ENCODE data around the gene BCAN.

Gene BCAN

DNA sequence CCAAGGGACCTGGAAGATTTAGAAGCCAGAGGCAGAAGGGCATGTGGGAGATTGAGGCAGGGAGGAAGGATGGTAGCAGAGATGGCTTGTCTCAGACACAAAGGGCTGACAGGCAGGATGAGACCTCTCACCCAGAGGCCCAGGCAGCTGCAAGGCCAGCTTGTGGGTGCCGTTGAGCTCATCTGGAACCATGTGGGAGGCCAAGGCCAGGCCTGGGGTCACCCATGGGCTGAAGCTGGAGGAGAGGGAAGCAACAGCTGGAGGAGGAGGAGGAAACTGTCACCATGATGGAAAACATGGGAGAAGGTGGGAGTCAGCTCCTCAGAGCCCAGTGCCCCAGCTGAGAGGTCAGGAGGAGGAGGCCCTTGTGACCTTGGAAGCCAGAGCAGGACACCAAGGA is 57.1 kb downstream of the BCAN start:
- Histone ChIP-seq H3K36me3 (ENCODE audit: insufficient read depth, low read length) (peaks cover 4% of the 10 kb centered on the region), H3K4me1 (ENCODE audit: insufficient read depth, low read length) (peaks cover 11% of the 10 kb centered on the region), H3K27me3 (ENCODE audit: insufficient read depth, low read length) (no peaks in the 10 kb centered on the region), H3K4me3 (ENCODE audit: low read length) (no peak overlapping the region), H2AFZ (ENCODE audit: low read depth, low read length) (no peak overlapping the region), H3K9me3 (ENCODE audit: low read length) (no peaks in the 10 kb centered on the region)

DNA sequence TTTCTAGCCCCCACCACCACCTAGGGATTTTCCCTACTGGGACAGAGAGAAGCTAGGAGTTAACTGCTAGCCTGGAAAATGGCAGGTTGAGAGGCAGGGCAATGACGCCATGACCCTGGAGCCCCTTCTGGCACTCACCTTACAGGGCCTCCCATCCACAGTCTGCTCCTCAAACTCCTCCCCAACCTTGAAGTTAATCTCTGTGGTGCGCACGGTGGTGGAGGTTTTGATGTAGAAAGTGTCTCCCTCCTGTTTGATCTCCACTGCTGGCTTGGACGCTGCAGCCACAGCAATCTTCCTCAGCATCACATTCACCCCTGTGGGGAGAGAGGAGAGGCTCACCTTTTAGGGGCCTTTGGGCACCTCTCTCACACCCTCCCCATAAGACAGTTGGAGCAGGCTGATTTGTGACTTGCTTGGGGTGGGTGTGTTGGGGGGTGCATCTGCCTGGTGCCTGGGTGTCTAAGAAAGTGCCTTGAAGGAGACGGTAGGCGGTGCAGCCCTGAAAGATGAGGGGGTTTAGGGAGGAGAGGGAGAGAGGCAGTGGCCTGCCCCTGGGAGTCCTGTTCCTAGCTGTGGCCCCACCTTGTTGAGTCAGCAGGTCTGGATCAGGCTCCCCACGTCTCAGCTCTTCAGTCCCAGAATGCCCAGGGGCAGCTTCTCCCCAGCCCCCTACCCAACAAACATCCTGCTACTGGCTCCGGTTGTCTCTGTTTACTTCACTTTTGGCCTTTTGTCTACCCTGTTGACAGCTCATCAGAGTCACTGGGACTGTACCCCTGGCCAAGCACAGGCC is 59.0 kb downstream of the BCAN start:
- Histone ChIP-seq H2AFZ (ENCODE audit: low read depth, low read length) (no peak overlapping the region), H3K4me1 (ENCODE audit: insufficient read depth, low read length) (peaks cover 23% of the 10 kb centered on the region), H3K9me3 (ENCODE audit: low read length) (no peaks in the 10 kb centered on the region), H3K27me3 (ENCODE audit: insufficient read depth, low read length) (no peaks in the 10 kb centered on the region), H3K36me3 (ENCODE audit: insufficient read depth, low read length) (peaks cover 4% of the 10 kb centered on the region), H3K4me3 (ENCODE audit: low read length) (no peak overlapping the region)

DNA sequence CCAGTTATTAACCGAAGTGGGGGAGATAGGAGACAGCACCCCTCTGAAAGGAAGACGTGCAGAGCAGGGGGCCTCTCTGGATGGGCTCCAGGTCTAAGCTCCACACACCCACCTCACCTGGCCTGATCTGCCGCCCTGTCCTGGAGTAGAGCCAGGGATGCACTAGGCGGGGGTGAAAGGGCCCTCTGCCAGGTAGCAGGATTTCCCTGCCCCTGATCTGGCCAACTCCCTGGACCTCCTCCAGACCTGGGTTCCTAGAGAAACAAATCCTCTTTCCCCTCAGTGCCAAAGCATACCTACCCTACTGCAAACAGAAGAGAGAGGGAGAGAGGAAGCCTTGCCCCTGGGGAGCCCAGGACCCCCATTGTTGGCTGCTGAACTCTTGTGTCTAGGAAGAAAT is 61.4 kb downstream of the BCAN start:
- H3K36me3 ChIP-seq (ENCODE audit: insufficient read depth, low read length) = peaks cover 4% of the 10 kb centered on the region
- no peaks in the 10 kb centered on the region for H3K27me3 ChIP-seq (ENCODE audit: insufficient read depth, low read length)
- no peaks in the 10 kb centered on the region for H3K9me3 ChIP-seq (ENCODE audit: low read length)
- H3K4me1 ChIP-seq (ENCODE audit: insufficient read depth, low read length) = peaks cover 46% of the 10 kb centered on the region
- no peak overlapping the region for H3K4me3 ChIP-seq (ENCODE audit: low read length)
- H2AFZ ChIP-seq (ENCODE audit: low read depth, low read length) = no peak overlapping the region

DNA sequence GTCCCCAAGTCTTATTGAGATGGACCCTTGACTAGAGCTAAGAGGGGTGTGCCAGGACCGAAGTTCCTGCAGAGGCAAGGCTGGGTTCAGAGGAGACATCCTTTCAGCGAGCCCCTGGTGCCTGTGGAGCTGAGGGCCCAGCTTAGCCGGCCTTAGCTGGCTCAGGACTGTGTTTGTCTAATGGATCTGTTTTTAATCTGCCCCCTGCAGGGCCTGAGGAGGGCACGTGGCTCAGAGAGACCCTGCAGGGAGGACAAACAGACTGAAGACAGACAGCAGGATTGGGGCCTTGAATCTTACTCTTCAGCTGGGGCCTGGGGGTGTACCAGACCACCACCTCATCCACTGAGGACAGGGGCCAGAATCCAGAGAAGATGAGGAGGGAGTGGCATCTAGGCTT is 61.8 kb downstream of the BCAN start:
- H3K36me3 ChIP-seq (ENCODE audit: insufficient read depth, low read length) = peaks cover 4% of the 10 kb centered on the region
- no peak overlapping the region for H2AFZ ChIP-seq (ENCODE audit: low read depth, low read length)
- H3K4me3 ChIP-seq (ENCODE audit: low read length) = no peak overlapping the region
- H3K4me1 ChIP-seq (ENCODE audit: insufficient read depth, low read length) = peaks cover 50% of the 10 kb centered on the region
- no peaks in the 10 kb centered on the region for H3K9me3 ChIP-seq (ENCODE audit: low read length)
- no peaks in the 10 kb centered on the region for H3K27me3 ChIP-seq (ENCODE audit: insufficient read depth, low read length)

DNA sequence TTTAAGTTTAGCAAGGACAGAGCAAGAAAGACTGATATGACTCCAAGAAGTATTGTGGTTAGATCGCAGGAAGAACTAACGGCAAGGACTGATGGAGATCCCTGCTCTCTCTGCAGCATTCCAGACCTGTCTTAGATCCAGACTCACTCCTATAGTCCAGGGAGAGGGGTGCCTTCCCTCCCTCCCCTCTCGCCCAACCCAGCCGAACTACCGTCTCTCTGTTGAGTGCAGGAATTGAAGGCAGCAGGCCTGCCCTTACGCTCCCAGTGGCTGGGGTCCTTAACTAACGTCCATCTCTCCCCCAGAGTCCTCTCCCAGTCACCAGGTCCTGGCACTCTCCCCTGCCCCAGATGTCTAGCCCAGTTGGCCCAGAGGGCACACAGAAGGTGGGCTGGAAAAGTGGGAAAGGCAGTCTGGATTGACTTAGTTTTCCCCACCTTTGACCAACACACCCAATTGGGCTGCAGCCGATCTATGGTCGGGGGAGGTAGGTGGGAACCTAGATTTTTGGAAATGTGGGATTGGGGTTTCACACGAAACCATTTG is 62.3 kb downstream of the BCAN start:
- Histone ChIP-seq H3K4me3 (ENCODE audit: low read length) (peak overlapping the region; percentile 42), H2AFZ (ENCODE audit: low read depth, low read length) (no peak overlapping the region), H3K36me3 (ENCODE audit: insufficient read depth, low read length) (no peaks in the 10 kb centered on the region), H3K27me3 (ENCODE audit: insufficient read depth, low read length) (no peaks in the 10 kb centered on the region), H3K9me3 (ENCODE audit: low read length) (no peaks in the 10 kb centered on the region), H3K4me1 (ENCODE audit: insufficient read depth, low read length) (peaks cover 55% of the 10 kb centered on the region)

DNA sequence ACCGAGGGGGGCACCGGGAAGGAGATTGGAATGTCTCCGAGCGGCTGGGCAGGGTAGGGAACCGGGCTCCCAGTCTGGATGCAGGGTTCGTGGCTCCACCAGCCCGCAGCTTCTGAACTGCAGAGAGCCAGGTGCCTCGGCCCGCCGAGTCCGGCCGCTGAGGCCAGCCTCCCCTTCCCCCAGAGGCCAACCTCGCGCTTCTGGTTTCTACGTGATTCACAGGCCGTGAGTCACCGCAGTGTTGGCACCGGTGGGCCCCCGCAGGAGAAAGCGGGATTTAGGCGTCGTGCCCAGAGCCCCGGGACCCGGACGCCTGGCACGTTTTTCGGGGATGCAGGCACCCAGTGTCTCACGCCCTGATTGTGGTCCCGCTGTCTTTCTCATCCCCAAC is 63.0 kb downstream of the BCAN start:
- Histone ChIP-seq H3K4me3 (ENCODE audit: low read length) (peak overlapping the region; percentile 42), H2AFZ (ENCODE audit: low read depth, low read length) (peak overlapping the region; percentile 60), H3K36me3 (ENCODE audit: insufficient read depth, low read length) (no peaks in the 10 kb centered on the region), H3K27me3 (ENCODE audit: insufficient read depth, low read length) (no peaks in the 10 kb centered on the region), H3K9me3 (ENCODE audit: low read length) (no peaks in the 10 kb centered on the region), H3K4me1 (ENCODE audit: insufficient read depth, low read length) (peaks cover 62% of the 10 kb centered on the region)

DNA sequence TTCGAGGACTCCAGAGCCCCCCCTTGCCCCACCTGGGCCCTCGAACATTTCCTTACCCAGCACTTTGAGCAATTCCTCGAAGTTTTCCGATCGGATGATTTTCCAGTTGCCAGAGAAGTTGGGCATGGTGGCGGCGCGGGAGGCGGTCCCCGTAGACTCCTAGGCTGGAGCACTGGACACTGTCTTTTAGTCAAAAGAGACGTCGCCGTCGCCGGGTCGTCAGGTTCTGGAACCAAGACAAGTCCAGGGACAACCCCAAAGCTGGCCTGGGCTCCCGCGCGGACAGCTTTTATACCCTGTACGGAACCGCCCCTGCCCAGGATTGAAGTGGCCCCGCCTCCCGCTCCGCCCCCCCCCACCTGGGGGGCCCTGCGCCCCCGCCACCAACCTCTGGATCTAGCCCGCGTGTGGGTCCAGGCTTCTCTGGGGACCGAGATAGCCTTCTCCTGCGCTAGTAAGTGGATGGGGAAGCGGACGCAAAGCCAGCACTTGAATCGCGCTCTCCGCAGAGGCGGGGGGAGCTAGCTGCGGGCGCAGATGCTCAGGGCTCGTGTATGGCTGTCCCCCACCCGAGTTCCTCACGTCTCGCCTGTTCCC is 63.5 kb downstream of the BCAN start, which contains the start of gene CRABP2:
TSS of gene CRABP2 (minus strand) at position 263 of the 597 bp plus-strand sequence. CDS start at position 126, 137 bp downstream.
- peaks cover 67% of the 10 kb centered on the region for H3K4me1 ChIP-seq (ENCODE audit: insufficient read depth, low read length)
- no peaks in the 10 kb centered on the region for H3K36me3 ChIP-seq (ENCODE audit: insufficient read depth, low read length)

DNA sequence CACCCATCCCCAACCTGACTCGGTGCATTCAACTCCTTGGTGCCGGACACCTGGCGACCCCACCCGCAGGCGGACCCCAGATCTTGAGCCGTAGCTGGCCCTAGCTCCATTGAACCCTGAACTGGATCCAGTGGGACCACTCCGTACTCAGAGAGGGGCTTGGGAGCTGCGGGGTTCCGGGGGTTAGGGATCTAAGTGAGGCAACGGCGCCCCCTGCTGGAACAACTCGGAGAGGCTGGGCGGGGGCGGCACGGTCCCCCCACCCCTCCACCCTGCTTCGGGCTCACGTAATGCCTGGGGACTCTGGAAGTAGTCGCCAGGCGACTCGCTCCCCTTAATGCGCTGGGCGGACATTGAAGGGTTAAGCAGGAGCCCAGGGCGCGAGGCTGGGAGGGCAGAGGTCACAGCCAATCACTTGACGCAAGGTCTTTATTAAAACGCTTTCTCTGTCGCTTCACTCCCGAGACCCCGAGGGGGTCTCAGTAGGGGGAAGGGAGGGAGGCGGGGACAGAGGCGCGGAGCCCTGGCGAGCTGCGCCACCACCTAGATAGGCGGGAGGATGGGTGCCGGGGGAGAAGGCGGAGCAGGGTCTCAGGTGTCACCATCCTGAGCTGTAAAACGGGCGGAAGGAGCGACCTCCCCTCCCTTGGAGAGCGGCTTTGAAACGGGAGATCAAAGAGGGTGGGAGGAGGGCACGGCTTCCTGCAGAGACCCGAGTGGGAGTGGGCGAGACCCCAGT is 64.2 kb downstream of the BCAN start:
- Histone ChIP-seq H3K36me3 (ENCODE audit: insufficient read depth, low read length) (no peaks in the 10 kb centered on the region), H3K4me1 (ENCODE audit: insufficient read depth, low read length) (peaks cover 72% of the 10 kb centered on the region), H3K4me3 (ENCODE audit: low read length) (peak overlapping the region; percentile 42), H2AFZ (ENCODE audit: low read depth, low read length) (peak overlapping the region; percentile 60), H3K27me3 (ENCODE audit: insufficient read depth, low read length) (no peaks in the 10 kb centered on the region), H3K9me3 (ENCODE audit: low read length) (no peaks in the 10 kb centered on the region)

More for the DNA sequence above, 63.5 kb downstream of the BCAN start, which contains the start of gene CRABP2:
- no peaks in the 10 kb centered on the region for H3K9me3 ChIP-seq (ENCODE audit: low read length)
- peak within 1 kb of the TSS; percentile 42 for H3K4me3 ChIP-seq (ENCODE audit: low read length)
- H2AFZ ChIP-seq (ENCODE audit: low read depth, low read length) = peak within 1 kb of the TSS; percentile 60
- H3K27me3 ChIP-seq (ENCODE audit: insufficient read depth, low read length) = no peaks in the 10 kb centered on the region

DNA sequence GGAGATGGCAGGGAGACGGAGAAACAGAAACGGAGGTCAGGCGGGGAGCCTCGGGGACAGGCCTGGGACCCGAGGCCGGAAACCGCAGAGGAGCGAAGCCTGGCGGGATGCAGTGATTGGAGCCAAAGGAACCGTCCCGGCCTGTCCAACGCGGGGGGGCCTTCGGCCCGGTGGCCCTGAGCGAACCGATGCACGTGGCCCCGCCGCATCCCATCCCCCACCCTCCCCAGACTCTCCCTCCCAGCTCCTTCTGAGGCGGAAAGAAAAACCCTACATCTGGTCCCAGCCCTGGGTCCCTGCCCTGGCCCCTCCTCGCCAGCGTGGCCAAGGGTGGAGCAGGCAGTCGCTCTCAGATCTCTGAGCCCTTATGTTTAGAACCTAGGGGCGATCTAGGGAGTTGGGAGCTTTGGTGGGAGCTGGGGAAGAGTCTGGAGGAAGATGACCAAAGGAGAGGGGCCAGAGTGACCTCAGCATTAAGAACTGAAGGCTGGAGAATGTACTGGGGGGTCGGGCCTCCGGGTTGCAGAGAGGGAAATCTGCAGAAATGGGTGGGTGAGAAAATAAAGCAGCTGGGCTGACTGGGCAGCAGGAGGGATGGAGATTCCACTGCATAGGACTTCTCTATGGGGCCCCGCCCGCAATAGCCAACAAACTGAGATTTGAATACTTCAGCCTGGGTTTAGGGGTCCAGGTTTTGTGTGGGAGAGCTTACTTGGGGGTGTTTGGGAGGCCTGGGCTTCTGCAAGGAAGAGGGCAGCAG is 64.9 kb downstream of the BCAN start:
- no peaks in the 10 kb centered on the region for H3K27me3 ChIP-seq (ENCODE audit: insufficient read depth, low read length)
- H2AFZ ChIP-seq (ENCODE audit: low read depth, low read length) = peak overlapping the region; percentile 60
- no peaks in the 10 kb centered on the region for H3K36me3 ChIP-seq (ENCODE audit: insufficient read depth, low read length)
- H3K4me1 ChIP-seq (ENCODE audit: insufficient read depth, low read length) = peaks cover 72% of the 10 kb centered on the region
- H3K9me3 ChIP-seq (ENCODE audit: low read length) = no peaks in the 10 kb centered on the region
- H3K4me3 ChIP-seq (ENCODE audit: low read length) = peak overlapping the region; percentile 42

DNA sequence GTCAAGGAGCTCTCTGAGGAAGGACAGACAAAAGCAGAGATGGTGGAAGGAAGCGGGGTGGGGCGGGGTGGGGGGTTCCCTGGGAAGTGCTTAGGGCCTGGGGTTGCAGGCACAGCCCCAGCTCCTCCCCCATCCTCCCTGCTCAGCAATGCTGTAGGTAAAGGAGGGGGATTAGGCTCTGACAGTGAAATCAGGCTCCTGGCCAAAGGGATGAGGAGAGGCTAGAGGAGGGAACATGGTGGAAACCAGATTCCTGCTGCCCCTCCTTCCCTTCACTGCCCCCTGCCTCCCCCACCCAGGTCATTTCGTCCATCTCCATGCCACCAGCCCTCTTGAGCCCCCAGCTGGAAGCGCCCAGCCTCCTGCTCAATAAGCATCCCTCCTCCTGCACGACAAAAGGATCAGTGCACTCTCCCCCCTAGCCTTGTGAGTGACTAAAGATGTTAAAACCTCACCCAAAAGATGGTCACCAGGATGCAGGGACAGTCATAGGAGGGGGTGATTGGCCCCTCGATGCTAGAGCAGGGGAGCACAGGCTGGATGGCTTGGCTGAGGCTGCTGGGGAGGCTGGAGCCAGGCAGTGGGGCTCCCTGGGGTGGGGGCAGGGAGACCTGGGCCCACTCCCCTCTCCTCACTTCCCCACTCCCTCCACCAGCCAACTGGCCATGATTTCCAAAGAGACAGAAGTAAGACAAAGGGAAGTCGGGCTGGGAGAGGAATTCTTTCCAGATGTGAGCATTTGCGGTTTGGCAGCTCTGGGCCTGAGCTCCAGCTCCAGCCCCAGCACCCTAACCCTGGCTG is 65.7 kb downstream of the BCAN start:
- H3K27me3 ChIP-seq (ENCODE audit: insufficient read depth, low read length) = no peaks in the 10 kb centered on the region
- no peaks in the 10 kb centered on the region for H3K36me3 ChIP-seq (ENCODE audit: insufficient read depth, low read length)
- H2AFZ ChIP-seq (ENCODE audit: low read depth, low read length) = peak overlapping the region; percentile 60
- H3K9me3 ChIP-seq (ENCODE audit: low read length) = no peaks in the 10 kb centered on the region
- peak overlapping the region; percentile 42 for H3K4me3 ChIP-seq (ENCODE audit: low read length)
- peaks cover 72% of the 10 kb centered on the region for H3K4me1 ChIP-seq (ENCODE audit: insufficient read depth, low read length)

DNA sequence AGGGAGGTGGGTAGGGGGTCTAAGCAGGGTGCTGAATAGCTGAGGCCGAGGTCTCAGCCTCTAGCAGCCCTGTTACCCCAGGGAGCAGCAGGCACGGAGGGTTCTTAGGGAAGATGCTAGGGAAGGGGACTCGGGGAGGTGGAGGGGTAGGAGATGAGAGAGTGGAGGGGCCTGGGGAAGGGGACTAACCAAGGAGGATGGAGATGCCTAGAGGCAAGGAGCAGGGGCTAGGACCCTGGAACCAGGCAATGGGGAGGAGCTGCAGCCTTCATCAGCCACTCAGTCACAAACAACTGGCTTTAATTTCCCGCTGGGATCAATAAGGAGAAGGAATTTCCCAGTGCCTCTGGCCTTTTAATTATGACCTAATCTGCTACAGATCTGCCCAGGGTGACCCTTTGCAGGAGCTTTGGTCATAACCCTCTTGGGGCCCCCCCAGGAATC is 66.3 kb downstream of the BCAN start:
- H2AFZ ChIP-seq (ENCODE audit: low read depth, low read length) = no peak overlapping the region
- H3K36me3 ChIP-seq (ENCODE audit: insufficient read depth, low read length) = no peaks in the 10 kb centered on the region
- no peak overlapping the region for H3K4me3 ChIP-seq (ENCODE audit: low read length)
- H3K9me3 ChIP-seq (ENCODE audit: low read length) = no peaks in the 10 kb centered on the region
- H3K4me1 ChIP-seq (ENCODE audit: insufficient read depth, low read length) = peaks cover 72% of the 10 kb centered on the region
- no peaks in the 10 kb centered on the region for H3K27me3 ChIP-seq (ENCODE audit: insufficient read depth, low read length)

DNA sequence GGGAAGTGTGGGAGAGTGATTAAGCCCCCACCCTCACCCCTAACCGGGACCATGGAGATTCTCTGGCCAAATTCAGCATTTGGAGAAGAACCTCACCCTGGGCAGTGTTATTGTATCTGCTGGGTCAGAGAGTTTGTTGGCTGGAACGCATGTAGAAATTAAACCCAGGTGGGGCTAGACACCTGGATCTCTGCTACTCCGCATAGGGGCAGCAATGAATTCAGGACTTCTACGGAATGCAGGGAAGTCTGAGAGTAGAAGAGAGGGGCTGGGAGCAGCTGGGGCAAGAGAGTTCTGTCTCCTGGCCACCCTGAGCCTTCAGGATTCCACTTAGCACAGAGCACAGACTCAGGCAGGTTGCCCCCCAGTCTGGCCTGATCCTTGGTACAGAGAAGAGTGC is 67.1 kb downstream of the BCAN start:
- H3K27me3 ChIP-seq (ENCODE audit: insufficient read depth, low read length) = no peaks in the 10 kb centered on the region
- H3K36me3 ChIP-seq (ENCODE audit: insufficient read depth, low read length) = no peaks in the 10 kb centered on the region

More for the DNA sequence above, 67.1 kb downstream of the BCAN start:
- no peak overlapping the region for H3K4me3 ChIP-seq (ENCODE audit: low read length)
- H3K9me3 ChIP-seq (ENCODE audit: low read length) = no peaks in the 10 kb centered on the region
- H3K4me1 ChIP-seq (ENCODE audit: insufficient read depth, low read length) = peaks cover 65% of the 10 kb centered on the region
- H2AFZ ChIP-seq (ENCODE audit: low read depth, low read length) = no peak overlapping the region
